GM19043 (cell line): ENCODE measurements around the gene IP6K3.

Source experiments
- ATAC-seq: cut with Tn5 transposase; IDR thresholded peaks from one replicate; pipeline ENCODE4 v1.9.1; 2021; ENCODE audit warnings: low read depth; ENCODE audit not compliant: unreplicated experiment

IP6K3 gene

DNA sequence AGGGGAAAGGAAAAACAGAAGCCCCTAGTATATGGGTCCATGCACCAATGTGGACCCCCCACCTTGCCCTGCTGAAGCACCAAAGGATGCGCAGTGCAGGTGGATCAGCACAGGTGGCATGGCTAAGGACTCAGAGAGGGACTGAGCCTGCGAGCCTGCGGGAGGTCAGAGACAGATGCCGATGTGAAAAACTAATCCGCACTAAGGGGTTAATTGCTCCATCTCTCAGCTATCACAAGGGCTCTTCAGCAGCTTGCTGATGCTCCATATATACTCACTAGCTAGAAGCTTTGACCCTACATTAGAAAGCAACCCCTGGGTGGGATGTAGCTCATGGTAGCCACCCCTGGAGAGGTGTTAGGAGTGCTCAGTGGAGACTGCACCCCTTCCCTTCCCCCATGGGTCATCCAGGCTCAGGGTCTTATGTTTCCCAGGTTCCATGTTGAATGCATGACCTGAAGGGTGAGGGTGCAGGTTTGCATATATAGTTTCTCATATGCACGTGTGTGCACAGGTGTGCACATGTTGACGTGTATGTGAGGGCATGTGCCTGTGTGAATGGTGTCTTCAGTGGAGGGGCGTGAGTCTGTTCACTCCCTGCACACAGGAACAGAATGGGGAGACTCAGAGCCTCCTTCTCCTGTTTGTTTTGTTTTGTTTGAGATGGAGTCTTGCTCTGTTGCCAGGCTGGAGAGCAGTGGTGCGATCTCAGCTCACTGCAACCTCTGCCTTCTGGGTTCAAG is 13.4 kb upstream of the IP6K3 start:
- ATAC-seq: no peak

DNA sequence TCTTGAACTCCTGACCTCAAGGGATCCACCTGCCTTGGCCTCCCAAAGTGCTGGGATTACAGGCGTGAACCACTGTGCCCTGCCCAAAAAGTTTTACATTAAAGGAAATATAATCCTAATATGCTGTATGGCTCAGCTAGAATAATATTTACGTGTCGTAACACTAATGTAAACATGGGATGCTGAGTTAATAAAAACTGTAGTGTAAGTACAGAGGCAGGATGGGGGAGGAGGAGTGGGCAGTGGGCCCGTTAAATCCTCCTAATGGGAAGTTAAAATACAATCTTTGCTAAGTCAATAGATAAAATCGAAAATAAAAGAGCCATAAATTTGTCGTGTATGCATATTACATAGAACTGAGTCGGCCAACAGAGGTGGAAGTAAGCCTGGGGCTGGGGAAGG is 12.1 kb upstream of the IP6K3 start:
- no peak for ATAC-seq

DNA sequence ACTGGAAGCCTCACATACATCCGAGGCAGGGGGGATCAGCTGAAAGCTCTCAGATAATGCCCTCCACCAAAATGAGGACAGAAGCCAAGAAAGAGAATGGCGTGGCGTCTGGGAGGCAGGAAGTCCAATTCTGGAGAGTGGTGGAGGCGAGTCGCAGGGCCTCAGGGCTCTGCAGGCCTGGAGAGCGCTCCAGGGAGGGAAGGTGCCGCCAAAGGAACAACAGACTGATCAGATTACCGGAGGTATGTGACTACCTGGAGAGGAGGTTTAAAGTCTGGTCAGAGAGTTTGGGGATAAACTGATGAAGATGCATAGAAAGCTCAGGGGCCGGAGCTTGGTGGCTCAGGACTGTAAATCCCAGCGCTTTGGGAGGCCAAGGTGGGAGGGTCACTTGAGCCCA is 11.2 kb upstream of the IP6K3 start:
- ATAC-seq: no peak

DNA sequence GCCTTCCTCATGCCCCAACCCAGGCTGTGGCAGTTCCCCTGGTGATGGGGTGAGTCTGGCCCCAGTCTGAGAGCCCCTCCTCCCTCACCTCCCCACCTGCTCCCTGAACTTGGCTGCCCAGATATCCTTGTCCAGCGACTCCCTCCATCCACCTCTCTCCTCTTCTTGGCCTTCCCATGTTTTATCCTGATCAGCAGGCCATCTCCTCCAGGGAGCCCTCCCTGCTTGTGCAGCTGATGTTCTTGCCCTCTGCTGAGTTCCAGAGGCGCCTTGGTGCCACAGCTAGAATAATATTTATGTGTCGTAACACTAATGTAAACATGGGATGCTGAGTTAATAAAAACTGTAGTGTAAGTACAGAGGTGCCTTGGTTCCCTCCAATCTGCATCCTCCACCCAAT is 10.4 kb upstream of the IP6K3 start:
- no peak for ATAC-seq

DNA sequence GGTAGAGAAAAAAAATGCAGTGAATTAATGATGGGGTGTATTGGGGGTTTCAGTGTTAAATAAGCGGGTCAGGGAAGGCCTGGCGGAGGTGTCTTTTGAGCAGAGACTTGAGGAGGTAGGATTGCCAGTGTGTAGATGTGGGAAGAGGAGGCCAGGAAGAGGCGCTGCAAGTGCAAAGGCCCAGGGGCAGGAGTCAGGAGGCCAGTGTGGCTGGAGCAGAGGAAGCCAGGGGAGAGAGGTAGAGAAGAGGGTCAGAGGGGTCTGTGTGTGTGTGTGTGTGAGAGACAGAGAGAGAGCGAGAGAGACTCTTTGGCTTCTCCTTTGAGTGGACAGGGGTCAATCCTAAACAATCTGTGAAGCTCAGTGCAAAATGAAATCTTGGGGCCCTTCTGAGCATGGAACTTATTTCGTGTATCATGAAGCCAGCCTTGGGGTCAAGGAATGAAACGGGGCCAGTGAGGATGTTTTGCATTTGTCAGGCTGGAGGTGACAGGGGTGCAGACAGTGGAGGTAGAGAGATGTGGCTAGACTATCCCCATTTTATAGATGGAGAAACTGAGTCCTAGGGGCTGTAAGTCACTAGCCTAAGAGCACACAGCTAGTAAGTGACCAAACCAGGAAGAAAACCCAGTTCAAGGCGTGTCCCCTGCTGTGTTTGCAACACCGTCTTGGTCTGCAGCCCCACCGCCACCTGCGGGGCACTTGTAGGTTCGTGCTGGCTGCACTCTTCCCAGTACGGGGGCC is 9.7 kb upstream of the IP6K3 start:
- no peak for ATAC-seq

DNA sequence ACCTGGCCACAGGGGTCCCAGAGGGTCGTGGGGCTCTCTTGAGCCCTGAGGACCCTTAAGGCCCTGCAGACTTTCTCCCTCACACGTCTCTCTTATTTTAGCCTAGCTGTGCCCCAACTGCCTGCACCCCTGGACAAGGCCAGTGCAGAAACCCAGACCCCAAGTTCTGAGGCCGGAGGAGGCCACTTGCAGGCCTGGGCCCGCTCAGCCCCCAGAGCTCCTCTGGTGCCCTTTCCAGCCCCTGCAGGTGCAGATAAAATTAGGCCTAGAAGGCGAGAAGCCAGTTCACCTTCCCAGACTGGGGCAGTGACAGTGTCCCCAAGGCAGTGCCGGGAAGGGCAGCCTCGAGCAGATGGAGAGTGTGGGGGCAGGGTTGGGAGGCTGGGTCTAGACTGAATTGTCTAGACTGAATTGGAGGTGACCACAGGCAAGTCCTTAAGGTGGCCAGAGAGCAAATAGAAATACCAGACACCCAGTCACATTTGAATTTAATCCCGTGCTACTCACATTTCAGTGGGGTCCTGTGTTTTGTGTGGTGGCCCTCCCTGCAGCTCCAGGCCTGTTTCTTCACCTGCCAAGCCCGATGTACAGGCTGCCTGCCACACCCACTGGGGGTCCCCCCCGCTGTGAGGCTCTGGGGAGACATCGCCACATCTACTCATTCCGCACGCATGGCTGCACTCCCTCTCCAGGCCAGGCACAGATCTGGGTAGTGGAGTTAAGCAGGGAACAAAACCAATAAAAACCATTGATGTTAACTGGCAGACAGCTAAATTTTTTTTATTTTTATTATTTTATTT is 8.6 kb upstream of the IP6K3 start:
- no peak for ATAC-seq

DNA sequence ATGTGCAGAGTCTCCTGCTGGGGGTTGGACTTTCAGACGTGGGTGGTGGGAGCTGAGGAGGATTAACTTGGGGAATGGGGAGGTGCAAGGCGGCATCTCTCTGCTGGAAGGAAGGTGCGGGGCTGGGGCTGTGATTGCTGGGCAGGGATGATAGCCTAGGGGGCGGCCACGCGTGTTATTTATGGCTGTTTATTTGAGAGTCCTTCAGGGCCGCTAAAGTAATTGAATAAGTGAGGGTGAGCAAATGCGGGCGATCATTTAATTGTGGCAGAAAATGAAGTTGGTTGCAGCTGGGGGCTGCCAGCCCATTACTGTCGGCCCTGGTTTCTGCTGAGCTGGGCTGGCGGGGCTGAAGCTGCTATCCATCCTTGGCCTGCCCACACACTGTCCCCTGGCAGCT is 7.5 kb upstream of the IP6K3 start:
- no peak for ATAC-seq

DNA sequence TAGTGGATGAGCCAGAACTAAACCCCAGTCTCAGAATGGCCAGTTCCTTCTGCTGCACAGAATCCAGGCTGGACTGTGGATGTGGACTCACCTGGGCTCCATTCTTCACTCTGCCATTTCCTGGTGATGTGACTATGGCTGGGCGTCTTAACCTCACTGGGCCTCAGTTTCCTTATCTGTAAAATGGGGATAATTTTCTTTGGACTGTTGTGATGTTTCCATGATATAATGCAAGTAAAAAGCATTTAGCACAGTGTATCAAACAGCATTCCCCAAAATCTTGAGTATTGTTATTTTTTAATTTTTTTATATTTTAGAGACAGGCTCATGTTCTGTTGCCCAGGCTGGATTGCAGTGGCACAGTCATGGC is 5.9 kb upstream of the IP6K3 start:
- ATAC-seq: no peak

DNA sequence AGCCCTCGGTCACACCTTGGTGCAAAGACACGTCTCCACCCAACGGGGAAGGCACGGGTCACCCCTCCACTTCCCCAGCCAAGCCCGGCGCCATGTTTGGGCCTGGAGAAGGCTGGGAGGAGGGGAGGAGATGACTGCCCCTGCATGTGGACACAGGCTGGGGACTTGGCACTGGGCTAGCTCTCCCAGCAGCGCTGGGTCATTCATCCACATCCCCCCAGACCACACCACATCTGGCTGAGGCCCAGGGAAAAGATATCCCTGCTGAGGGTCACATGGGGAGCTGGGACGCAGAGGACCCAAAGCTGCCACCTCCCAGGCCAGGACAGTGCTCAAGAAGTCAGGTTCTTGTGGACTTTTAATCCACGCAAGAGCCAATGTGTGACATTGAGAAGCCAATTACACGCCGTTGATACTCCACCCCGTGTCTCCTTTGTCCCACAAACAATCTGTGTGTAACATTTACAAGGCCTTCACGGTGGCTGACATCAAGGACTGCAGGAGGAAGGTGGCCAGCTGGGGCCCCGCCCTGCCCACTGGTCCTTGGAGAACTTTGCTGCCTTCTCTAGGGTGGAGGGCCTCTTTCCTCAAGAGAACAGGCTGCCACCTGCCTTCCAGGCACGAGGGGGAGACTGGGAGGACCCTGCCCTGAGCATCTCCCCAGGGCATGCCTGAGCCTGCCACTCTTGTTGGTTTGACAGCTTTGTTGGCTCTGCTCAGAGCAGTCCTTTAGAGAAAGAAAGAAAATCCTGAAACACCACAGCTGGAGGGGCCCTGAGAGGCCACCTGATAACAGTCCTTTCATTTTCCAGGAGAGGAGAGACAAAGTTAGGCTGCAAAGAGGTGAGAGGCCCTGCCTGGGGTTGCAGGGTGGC is 5.3 kb upstream of the IP6K3 start:
- ATAC-seq: no peak

DNA sequence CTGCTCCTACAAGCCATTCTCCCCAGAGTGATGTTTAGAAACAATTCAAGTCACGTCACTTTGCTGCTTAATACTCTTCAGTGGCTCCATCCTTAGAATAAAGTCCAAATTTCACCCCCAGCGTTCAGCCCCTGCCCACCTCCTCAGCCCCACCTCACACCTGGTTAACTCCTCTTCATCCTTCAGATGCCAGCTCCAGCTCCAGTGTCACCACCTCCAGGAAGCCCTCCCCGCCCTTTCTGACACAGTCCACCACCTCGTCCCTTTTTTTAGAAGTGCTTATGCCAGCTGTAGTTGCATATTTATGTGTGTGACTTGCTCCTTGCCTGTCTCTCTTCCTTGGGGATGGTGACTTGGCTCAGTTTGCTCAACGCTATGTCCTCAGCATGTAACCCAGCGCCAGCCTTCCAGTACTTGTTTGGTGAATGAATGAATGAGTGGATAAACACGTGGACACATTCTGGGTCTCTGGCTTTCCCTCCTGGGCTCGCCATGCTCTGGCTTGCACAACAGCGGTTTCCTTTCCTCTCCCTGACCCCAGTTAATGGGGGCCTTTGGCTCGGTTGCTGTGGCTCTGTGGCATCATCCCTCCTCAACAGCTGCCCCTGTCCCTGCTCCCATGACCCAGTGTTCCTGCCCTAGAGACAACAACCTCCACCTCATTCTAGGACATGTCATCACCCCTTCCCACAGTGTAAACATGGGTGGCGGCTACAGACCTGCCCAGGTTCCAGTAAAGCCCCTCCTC is 3.7 kb upstream of the IP6K3 start:
- ATAC-seq: no peak

DNA sequence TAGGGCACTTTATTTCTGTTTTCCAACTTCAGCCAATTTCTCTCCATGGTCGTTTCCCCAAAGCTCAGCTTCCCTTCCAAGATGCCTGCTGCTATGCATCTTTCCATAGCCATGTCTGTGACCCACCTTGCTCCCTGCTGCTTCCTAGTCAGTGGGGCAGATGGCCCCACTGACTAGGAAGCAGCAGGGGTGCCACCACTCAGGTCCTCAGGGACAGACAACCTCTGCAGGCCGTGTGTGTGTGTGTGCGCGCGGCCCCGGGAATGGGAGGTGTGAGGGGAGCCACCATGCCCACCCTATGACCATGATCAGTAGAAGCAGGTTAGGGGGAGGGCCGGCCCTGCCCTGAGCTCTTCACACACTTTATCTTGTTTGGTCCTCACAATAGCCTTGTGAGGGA is 2.7 kb upstream of the IP6K3 start:
- no peak for ATAC-seq

DNA sequence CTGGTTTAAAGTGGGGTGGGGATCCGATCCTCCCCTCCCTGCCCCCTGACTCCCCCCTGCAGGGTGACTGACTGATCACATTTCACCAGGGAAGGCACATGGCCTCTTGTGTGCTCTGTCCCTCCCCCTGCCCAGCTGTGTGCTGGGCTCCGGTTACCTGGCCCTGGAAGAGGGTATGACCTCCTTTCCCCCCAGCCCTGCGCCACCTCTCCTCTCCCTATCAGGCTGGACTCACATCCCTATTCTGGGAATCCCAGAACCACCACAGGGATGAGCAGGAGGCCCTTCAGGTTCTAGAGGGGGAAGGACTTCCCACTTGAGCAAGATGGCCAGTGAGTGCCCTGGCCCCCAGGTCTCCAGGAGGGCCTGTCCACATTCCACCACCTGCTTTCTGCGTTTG is 2.1 kb upstream of the IP6K3 start:
- no peak for ATAC-seq

DNA sequence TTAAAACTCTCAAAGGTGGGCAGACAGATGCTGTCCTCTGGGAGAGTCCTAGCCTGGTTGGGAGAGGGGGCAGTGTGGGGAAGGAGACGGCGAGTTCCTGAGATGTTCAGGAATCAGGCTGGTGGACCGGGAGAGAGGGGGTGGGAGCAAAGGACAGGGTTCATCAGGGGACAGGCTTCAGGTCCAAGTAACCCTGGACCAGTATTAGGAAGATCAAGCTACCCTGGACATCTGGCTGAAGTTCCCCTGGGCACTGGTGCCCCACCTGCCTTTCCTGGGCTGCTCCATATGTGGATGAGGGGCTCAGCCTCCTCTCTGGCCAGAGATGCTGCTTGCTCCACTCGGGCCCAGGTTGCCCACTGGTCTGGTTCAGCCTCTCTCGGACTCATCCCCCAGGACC is 1.1 kb upstream of the IP6K3 start:
- no peak for ATAC-seq

DNA sequence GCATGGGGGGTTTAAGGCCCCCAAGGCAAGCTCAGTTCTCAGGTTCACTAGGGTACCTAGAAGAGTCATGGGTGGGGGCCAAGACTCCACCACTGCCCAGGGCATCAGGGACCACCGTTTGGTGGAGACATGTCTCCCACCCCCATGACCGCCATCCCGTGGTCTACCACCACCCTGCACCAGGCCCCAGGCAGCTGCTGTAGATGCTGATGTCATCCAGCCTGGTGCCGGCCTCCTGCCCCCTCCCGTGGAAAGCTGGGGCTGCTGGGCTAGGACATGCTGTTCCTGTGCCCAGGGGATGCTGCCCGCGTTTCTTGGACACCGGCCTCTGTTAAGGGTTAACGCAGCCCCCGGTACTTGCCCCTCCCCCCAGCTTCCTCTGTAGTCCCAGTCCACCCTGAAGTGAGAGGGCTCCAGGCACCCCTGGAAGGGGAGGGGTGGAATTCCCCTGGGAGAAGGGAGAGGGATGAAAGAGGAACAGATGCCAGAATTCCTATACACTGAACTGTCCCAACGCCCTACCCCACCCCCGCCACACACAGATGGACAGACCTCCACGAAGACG is 587 bp downstream of the IP6K3 start:
- ATAC-seq: no peak

DNA sequence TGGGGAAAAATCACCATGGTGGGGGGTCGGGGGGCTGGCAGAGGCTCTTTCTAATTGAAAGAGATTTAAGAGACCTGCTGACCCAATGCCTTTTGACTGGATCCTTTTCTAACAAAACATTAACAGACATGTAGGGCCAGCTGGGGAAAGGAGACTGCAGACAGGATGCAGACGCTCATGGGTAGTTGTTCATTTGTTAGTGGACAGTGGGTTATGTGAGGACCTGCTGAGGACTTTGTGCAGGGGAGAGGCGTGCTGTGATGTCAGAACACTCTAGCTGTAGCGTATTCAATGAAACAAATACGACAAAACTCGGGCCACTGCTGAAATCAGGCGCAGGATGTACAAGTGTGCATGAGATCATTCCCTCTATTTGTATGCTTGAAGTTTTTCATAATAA is 1.2 kb downstream of the IP6K3 start:
- ATAC-seq: no peak

DNA sequence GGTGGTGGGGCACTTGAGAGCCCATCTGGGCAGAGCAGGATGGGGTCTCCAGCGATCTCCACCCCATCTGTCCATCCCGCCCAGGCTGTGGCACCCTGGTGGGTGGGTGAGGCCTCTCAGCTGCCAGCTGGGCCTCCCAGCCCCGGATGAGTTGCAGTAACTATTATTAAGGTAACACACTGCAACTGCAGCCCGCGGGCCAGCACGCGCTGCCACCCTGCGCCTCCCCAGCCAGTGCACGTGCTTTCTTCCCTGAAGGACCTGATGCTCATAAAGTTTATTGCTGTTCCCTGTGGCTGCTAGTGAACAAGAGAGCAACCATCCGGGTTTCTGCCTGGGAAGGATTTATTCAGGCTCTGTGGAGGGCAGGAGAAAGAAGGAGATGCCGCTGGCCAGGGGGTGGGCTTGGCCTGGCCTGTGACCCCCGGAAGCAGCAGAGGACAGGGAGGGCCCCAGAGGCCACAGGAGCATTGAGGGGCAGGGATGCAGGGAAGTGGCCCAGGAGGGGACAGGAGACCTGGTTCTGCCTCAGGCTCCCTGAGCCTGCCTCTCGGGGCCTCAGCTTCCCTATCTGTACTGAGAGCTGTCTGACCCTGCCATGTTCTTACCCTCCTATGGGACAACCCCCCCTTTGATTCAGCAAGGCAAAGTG is 1.7 kb downstream of the IP6K3 start:
- no peak for ATAC-seq

DNA sequence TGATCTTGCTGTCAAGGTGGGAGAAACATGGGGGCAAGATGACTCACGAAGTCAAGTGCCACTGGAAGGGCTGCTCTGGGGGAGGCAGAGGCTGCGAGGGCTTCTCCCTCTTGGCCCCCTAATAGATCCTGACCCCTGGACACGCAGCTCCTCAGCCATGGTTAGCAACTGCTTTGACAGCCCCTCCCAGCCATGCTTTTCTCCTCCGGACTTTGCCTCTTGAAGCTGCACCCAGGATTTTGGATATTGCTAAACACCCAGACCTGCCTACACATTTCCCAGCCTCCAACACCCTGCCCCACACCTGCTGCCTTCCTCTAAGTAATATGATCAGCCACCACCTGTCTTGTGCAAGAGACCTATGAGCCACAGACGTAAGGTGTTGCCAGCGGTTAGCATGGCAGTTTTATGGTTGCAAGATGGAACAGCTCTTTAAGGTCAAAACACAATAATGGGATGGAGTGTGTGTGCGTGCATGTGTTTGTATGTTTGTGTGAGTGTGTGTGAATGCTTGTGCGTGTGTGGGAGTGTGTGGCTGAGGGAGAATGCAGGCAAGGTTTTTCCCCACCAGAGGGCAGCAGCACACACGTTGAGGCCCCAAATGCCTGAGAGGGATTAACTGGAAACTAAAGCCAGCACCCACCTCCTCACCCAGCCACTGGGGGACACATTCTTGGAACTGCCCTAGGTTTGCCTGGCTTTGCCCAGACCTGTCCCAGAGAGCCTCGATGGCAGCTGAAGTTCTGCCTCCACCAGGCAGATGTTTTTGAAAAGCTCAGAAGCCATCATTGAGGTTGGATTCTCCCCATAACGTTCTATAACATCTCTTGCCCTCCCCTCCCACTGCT is 2.5 kb downstream of the IP6K3 start:
- ATAC-seq: no peak

DNA sequence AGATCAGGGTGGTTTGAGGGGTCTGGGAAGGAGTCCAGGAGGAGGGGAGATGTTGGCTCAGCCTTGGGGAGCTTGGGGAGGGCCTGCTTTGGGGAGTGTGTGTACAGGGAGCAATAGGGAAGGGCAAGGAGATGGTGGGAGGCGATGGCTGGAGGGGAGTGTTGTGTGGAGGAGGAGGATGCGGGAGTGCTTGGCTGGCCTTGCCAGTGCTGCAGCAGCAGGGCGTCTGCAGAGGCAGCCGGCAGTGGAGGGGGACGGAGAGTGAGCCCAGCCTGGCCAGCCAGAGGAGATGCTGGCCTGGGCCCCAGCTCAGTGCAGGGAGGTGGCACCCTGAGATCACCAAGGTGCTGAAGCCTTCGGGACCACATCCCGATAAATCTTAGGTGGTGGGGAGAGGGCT is 3.9 kb downstream of the IP6K3 start:
- no peak for ATAC-seq
